ENCODE measurements around the gene EXTL1.
"Not testable (repeated sequence)": the region's sequence is repeated elsewhere in the genome, so short reads cannot be mapped to it uniquely, and the experiment has no call there.

Gene EXTL1

DNA sequence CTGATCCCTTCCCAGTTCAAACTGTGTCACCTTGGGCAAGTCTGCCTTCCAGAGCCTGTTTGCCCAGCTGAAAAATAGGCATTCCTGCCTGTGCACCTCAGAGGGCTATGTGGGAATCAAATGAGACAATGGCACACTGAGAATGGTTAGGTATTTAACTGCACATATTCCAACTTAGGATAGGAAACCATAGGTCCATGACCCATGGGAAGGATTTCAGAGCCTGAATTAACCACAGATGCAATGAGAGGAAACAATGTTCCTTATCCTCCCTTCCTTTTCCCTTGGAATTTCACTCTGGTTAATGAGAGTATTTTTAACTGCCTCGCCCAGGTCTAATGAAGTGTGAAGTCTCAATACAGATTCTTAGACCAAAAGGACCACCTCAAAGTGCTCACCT lies 36.4 kb upstream of the EXTL1 start:
- Histone ChIP-seq H3K9ac (ENCODE audit: low read length) (no peak overlapping the region), H3K27me3 (ENCODE audit: insufficient read depth, low read length) (no peaks in the 10 kb centered on the region), H3K79me2 (ENCODE audit: insufficient read depth, low read length) (no peaks in the 10 kb centered on the region), H2AFZ (ENCODE audit: low read length) (no peak overlapping the region), H3K27ac (ENCODE audit: low read depth, low read length, poor library complexity, severe bottlenecking) (no peak overlapping the region), H3K9me2 (ENCODE audit: low read depth, low read length) (no peaks in the 10 kb centered on the region), H3F3A (ENCODE audit: insufficient read depth, low read length) (no peaks in the 10 kb centered on the region), H3K4me2 (ENCODE audit: low read length) (no peak overlapping the region), H3K4me3 (ENCODE audit: low read depth, low read length, poor library complexity, severe bottlenecking) (no peak overlapping the region), H4K20me1 (ENCODE audit: insufficient read depth, low read length) (no peaks in the 10 kb centered on the region), H3K36me3 (ENCODE audit: insufficient read depth, low read length) (peaks cover 46% of the 10 kb centered on the region), H3K4me1 (ENCODE audit: insufficient read depth, low read length, severe bottlenecking) (no peaks in the 10 kb centered on the region), H3K9me3 (ENCODE audit: low read length) (no peaks in the 10 kb centered on the region)
- TF ChIP-seq EZH2 (IDR thresholded peaks at IDR 0.05; ENCODE audit: borderline replicate concordance, low read length), result no peak
- TF ChIP-seq, protein P1, sequence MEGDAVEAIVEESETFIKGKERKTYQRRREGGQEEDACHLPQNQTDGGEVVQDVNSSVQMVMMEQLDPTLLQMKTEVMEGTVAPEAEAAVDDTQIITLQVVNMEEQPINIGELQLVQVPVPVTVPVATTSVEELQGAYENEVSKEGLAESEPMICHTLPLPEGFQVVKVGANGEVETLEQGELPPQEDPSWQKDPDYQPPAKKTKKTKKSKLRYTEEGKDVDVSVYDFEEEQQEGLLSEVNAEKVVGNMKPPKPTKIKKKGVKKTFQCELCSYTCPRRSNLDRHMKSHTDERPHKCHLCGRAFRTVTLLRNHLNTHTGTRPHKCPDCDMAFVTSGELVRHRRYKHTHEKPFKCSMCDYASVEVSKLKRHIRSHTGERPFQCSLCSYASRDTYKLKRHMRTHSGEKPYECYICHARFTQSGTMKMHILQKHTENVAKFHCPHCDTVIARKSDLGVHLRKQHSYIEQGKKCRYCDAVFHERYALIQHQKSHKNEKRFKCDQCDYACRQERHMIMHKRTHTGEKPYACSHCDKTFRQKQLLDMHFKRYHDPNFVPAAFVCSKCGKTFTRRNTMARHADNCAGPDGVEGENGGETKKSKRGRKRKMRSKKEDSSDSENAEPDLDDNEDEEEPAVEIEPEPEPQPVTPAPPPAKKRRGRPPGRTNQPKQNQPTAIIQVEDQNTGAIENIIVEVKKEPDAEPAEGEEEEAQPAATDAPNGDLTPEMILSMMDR (IDR thresholded peaks at IDR 0.05; ENCODE audit: low read length), result no peak

DNA sequence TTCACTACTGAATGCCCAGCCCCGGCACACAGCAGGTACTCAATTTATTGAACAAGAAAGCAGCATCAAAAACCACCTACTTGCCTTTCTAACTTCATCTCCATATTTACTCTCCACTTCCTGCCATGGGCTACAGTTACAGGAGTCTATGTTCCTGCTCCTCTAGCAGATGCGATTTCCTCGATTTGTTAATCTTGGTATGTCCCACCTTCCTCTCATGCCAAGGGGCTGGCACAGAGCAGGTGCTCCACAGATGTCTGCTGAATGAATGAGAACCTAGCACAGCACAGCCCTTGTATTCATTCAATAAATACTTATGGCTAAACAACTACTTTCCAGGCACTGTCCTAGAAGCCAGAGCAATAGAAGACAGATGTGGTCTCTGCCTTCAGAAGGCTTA lies 35.9 kb upstream of the EXTL1 start:
- Histone ChIP-seq H3F3A (ENCODE audit: insufficient read depth, low read length) (no peaks in the 10 kb centered on the region), H3K4me1 (ENCODE audit: insufficient read depth, low read length, severe bottlenecking) (no peaks in the 10 kb centered on the region), H3K4me2 (ENCODE audit: low read length) (no peak overlapping the region), H3K27ac (ENCODE audit: low read depth, low read length, poor library complexity, severe bottlenecking) (no peak overlapping the region), H3K36me3 (ENCODE audit: insufficient read depth, low read length) (peaks cover 46% of the 10 kb centered on the region), H3K27me3 (ENCODE audit: insufficient read depth, low read length) (no peaks in the 10 kb centered on the region), H2AFZ (ENCODE audit: low read length) (no peak overlapping the region), H3K4me3 (ENCODE audit: low read depth, low read length, poor library complexity, severe bottlenecking) (no peak overlapping the region), H3K9ac (ENCODE audit: low read length) (no peak overlapping the region), H3K9me3 (ENCODE audit: low read length) (no peaks in the 10 kb centered on the region), H3K79me2 (ENCODE audit: insufficient read depth, low read length) (no peaks in the 10 kb centered on the region), H3K9me2 (ENCODE audit: low read depth, low read length) (no peaks in the 10 kb centered on the region), H4K20me1 (ENCODE audit: insufficient read depth, low read length) (no peaks in the 10 kb centered on the region)
- TF ChIP-seq, protein P1 (IDR thresholded peaks at IDR 0.05; ENCODE audit: low read length), result no peak
- no peak for TF ChIP-seq EZH2 (IDR thresholded peaks at IDR 0.05; ENCODE audit: borderline replicate concordance, low read length)

DNA sequence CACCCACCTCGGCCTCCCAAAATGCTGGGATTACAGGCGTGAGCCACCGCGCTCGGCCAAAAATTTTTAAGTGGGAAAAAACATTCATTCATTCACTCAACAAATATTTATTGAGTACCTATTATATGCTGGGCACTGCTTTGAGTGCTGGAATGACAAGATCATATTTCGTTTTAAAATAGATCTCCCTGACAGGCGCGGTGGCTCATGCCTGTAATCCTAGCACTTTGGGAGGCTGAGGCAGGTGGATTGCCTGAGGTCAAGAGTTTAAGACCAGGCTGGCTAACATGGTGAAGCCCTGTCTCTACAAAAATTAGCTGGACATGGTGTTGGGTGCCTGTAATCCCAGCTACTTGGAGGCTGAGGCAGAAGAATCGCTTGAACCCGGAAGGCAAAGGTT lies 34.8 kb upstream of the EXTL1 start:
- H3F3A ChIP-seq (ENCODE audit: insufficient read depth, low read length); H3K9me3 ChIP-seq (ENCODE audit: low read length); H3K27me3 ChIP-seq (ENCODE audit: insufficient read depth, low read length); H3K79me2 ChIP-seq (ENCODE audit: insufficient read depth, low read length); H3K9ac ChIP-seq (ENCODE audit: low read length); H2AFZ ChIP-seq (ENCODE audit: low read length); H3K4me1 ChIP-seq (ENCODE audit: insufficient read depth, low read length, severe bottlenecking); H3K4me2 ChIP-seq (ENCODE audit: low read length); H3K27ac ChIP-seq (ENCODE audit: low read depth, low read length, poor library complexity, severe bottlenecking); H4K20me1 ChIP-seq (ENCODE audit: insufficient read depth, low read length); H3K9me2 ChIP-seq (ENCODE audit: low read depth, low read length); H3K4me3 ChIP-seq (ENCODE audit: low read depth, low read length, poor library complexity, severe bottlenecking): not testable (repeated sequence)
- peaks cover 35% of the 10 kb centered on the region for H3K36me3 ChIP-seq (ENCODE audit: insufficient read depth, low read length)

DNA sequence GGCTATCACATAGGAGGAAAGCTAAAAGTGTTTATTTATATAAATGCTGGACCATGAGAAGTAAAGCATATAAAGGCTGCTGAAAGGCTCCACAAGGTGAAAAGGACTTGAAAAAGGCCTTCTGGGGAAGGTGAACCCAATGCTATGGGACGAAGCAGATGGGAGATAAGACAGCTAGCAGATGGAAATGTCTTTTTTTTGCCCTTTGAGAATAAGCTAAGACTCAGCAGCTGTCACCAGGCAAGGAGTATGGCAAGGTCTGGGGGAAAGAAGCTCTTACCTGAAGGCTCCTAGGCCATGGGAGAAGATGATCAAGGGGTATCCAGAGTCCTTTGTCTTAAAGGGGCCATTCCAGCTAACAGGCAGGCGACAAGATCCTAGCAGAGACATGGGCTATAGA lies 33.6 kb upstream of the EXTL1 start:
- H3K4me1 ChIP-seq (ENCODE audit: insufficient read depth, low read length, severe bottlenecking), result peaks cover 3% of the 10 kb centered on the region
- H2AFZ ChIP-seq (ENCODE audit: low read length), result no peak overlapping the region
- TF ChIP-seq, protein P1 (IDR thresholded peaks at IDR 0.05; ENCODE audit: low read length), result no peak
- no peak for TF ChIP-seq EZH2 (IDR thresholded peaks at IDR 0.05; ENCODE audit: borderline replicate concordance, low read length)
- no peak overlapping the region for H3K4me2 ChIP-seq (ENCODE audit: low read length)
- H3K9me3 ChIP-seq (ENCODE audit: low read length), result no peaks in the 10 kb centered on the region
- no peak overlapping the region for H3K4me3 ChIP-seq (ENCODE audit: low read depth, low read length, poor library complexity, severe bottlenecking)
- no peaks in the 10 kb centered on the region for H3F3A ChIP-seq (ENCODE audit: insufficient read depth, low read length)
- no peaks in the 10 kb centered on the region for H3K27me3 ChIP-seq (ENCODE audit: insufficient read depth, low read length)
- H3K79me2 ChIP-seq (ENCODE audit: insufficient read depth, low read length), result no peaks in the 10 kb centered on the region
- peaks cover 24% of the 10 kb centered on the region for H3K36me3 ChIP-seq (ENCODE audit: insufficient read depth, low read length)
- no peaks in the 10 kb centered on the region for H4K20me1 ChIP-seq (ENCODE audit: insufficient read depth, low read length)
- H3K9ac ChIP-seq (ENCODE audit: low read length), result no peak overlapping the region
- H3K9me2 ChIP-seq (ENCODE audit: low read depth, low read length), result no peaks in the 10 kb centered on the region
- H3K27ac ChIP-seq (ENCODE audit: low read depth, low read length, poor library complexity, severe bottlenecking), result no peak overlapping the region
